ENCODE results near the gene EYS. TPM values are rescaled to one million over a fixed set of nuclear protein-coding genes. Genes with fewer than 3 reads are reported as not detected.

EYS gene
- total and polyA plus RNA-seq, 2 of the 13 experiments (the other 11 are each of a cell fraction or from before 2014, with no cell fraction given): 0.04 to 0.07 TPM

- Histone ChIP-seq H3K4me2 (ENCODE audit: low read depth, low read length) (no peak overlapping the region), H4K20me1 (ENCODE audit: insufficient read depth, low read length) (no peaks in the 10 kb centered on the region), H3K4me3 (replicated peaks in 1 of 3; ENCODE audit: insufficient read depth in 1 of 3, low read depth in 2 of 3, low read length in 3 of 3) (no peak overlapping the region), H3K27ac (ENCODE audit: extremely low read length, insufficient read depth, low read length) (no peak overlapping the region), H3K79me2 (ENCODE audit: insufficient read depth, low read length) (no peaks in the 10 kb centered on the region), H3K27me3 (ENCODE audit: control insufficient read depth in 1 of 2, insufficient read depth in 2 of 2, low read length in 2 of 2) (no peaks in the 10 kb centered on the region; a peak in 1 of 5 replicates), H3K4me1 (ENCODE audit: insufficient read depth, low read length) (no peaks in the 10 kb centered on the region), H3K9me3 (ENCODE audit: low read length) (no peaks in the 10 kb centered on the region), H2AFZ (ENCODE audit: low read length) (no peak overlapping the region), H3K36me3 (replicated peaks in 1 of 2; ENCODE audit: control insufficient read depth in 1 of 2, insufficient read depth in 2 of 2, low read length in 2 of 2) (no peaks in the 10 kb centered on the region), H3K9ac (ENCODE audit: insufficient read depth, low read depth, low read length) (no peak overlapping the region)
- ATAC-seq: no peak
- in situ Hi-C loops (cut with HindIII; ENCODE audit: extremely low pct_ligation_motif_present, low pct_unique_long_range_greater_than_20kb) (no loop called here), intact Hi-C loops (cut with micrococcal nuclease; ENCODE audit: unreplicated experiment) (no loop called here)
- ChIA-PET CTCF (ENCODE audit: low intra/inter-chr PET ratio, low total read pairs) (no interaction called here), POLR2A (no interaction called here)
- TF ChIP-seq MXD1 (CRISPR knock-in tag; IDR thresholded peaks at IDR 0.05) (no peak), ZNF773 (CRISPR knock-in tag; IDR thresholded peaks at IDR 0.05; ENCODE audit: borderline replicate concordance) (no peak), NCOA5 (CRISPR knock-in tag; IDR thresholded peaks at IDR 0.05) (no peak), DPF2 (CRISPR knock-in tag; IDR thresholded peaks at IDR 0.05; ENCODE audit: borderline replicate concordance, low read depth) (no peak), CENPBD1 (CRISPR knock-in tag; IDR thresholded peaks at IDR 0.05; ENCODE audit: borderline replicate concordance, low read depth) (no peak), ZNF879 (CRISPR knock-in tag; IDR thresholded peaks at IDR 0.05) (no peak), PHF20 (CRISPR knock-in tag; IDR thresholded peaks at IDR 0.05) (no peak), ZNF224 (CRISPR knock-in tag; IDR thresholded peaks at IDR 0.05) (no peak), NFIB (CRISPR knock-in tag; IDR thresholded peaks at IDR 0.05; ENCODE audit: borderline replicate concordance) (no peak), STAT5B (CRISPR knock-in tag; IDR thresholded peaks at IDR 0.05) (no peak), ZNF232 (CRISPR knock-in tag; IDR thresholded peaks at IDR 0.05; ENCODE audit: borderline replicate concordance) (no peak), RCOR2 (CRISPR knock-in tag; IDR thresholded peaks at IDR 0.05) (no peak), KDM5A (IDR thresholded peaks at IDR 0.05; ENCODE audit: borderline replicate concordance, low read length) (no peak), WIZ (CRISPR knock-in tag; IDR thresholded peaks at IDR 0.05) (no peak), MYNN (CRISPR knock-in tag; IDR thresholded peaks at IDR 0.05; ENCODE audit: low read depth) (no peak), ZZZ3 (CRISPR knock-in tag; IDR thresholded peaks at IDR 0.05; ENCODE audit: borderline replicate concordance) (no peak)
- 0% methylated on average over 1 of the region's 1 CpG for WGBS (ENCODE audit: low lambda C conversion rate)
- no TSS peak for BruUV-seq (replicated peaks)
- DNase-seq (ENCODE audit: low spot score): no peak
- no peak for FAIRE-seq
Observed at GRCh38 chr6:64227863-64228262, 1479.2 kb downstream of the EYS start.

Data from HepG2 (cell line).